Glutamatergic neuron (in vitro differentiated cells): ENCODE measurements around the gene GLYATL3. TPM values are rescaled to one million over a fixed set of nuclear protein-coding genes. Genes with fewer than 3 reads are reported as not detected.
A peak's percentile ranks its signal among the peaks of the same experiment; 100 is the strongest.

ENCODE experiments used
- DNase-seq: peaks from one replicate; pipeline ENCODE4 v3.0.0; 2022
- H3K27ac Mint-ChIP-seq: one replicate; pipeline ENCODE4 v1.8.0; 2020; ENCODE audit warnings: mild to moderate bottlenecking, mixed read lengths, inconsistent platforms; ENCODE audit not compliant: unreplicated experiment
- H3K27me3 Mint-ChIP-seq: one replicate; pipeline ENCODE4 v1.8.0; 2020; ENCODE audit warnings: mild to moderate bottlenecking, moderate library complexity, mixed read lengths, inconsistent platforms; ENCODE audit not compliant: unreplicated experiment
- H3K36me3 Mint-ChIP-seq: one replicate; pipeline ENCODE4 v1.8.0; 2020; ENCODE audit warnings: mild to moderate bottlenecking, mixed read lengths, inconsistent platforms; ENCODE audit not compliant: unreplicated experiment
- H3K4me1 Mint-ChIP-seq: one replicate; pipeline ENCODE4 v1.8.0; 2020; ENCODE audit warnings: mild to moderate bottlenecking, low read depth, mixed read lengths, inconsistent platforms; ENCODE audit not compliant: unreplicated experiment
- H3K4me3 Mint-ChIP-seq: one replicate; pipeline ENCODE4 v1.8.0; 2020; ENCODE audit warnings: mild to moderate bottlenecking, mixed read lengths, inconsistent platforms; ENCODE audit not compliant: unreplicated experiment
- H3K9me3 Mint-ChIP-seq: one replicate; pipeline ENCODE4 v1.8.0; 2020; ENCODE audit warnings: mild to moderate bottlenecking, moderate library complexity, mixed read lengths, inconsistent platforms; ENCODE audit not compliant: unreplicated experiment
- long read RNA-seq: library from polyadenylated mRNA; unstranded; transcript quantifications from one replicate; pipeline ENCODE4 v2.0.0, GENCODE V29; 2020; ENCODE audit not compliant: unreplicated experiment
- total RNA-seq: library from RNA; stranded (reverse); fragmentation: NEBNext Ultra II Directional; extraction: Animal tissue kit (Norgen Biotek cat#: 25700); gene quantifications from one replicate; pipeline ENCODE4 v1.2.1, GENCODE V29; 2021; ENCODE audit not compliant: unreplicated experiment
- TF ChIP-seq, protein P1 (sequence below): fragments of 200-600 bp; sonication (generic); IDR thresholded peaks from one replicate; pipeline ENCODE4 v1.5.0; 2021; ENCODE audit not compliant: partially characterized antibody, unreplicated experiment

The GLYATL3 gene
- not detected for total RNA-seq
- long read RNA-seq: 0 reads

DNA sequence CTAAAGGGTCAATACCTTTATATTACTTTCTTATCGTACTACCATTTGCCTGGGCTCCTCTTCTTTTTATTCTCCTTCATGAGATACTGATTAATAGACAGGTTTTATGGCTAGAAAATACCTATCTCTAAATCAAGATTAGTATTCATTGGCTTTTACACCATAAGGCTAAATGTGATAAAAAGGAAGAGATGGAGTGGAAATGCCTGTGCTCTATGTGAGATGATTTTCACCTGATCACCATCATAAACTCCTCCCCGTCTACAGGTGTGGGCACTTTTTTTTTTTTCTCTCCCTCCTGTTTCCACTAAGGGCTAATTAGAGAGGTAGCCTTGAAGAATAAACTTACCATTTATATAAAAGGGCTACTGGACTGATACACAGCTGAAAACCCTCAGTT lies at the start of gene GLYATL3:
Gene GLYATL3 (plus strand): TSS at position 301 of the 400 bp plus-strand sequence. CDS start 12,068 bp downstream, outside the sequence.
- no peaks in the 10 kb centered on the region for H3K36me3 Mint-ChIP-seq
- no peaks in the 10 kb centered on the region for H3K4me1 Mint-ChIP-seq
- no peaks in the 10 kb centered on the region for H3K9me3 Mint-ChIP-seq
- no peaks in the 10 kb centered on the region for H3K27me3 Mint-ChIP-seq
- H3K4me3 Mint-ChIP-seq: no peak within 1 kb of the TSS
- H3K27ac Mint-ChIP-seq: no peak within 1 kb of the TSS
- no peak for DNase-seq
- TF ChIP-seq, protein P1, sequence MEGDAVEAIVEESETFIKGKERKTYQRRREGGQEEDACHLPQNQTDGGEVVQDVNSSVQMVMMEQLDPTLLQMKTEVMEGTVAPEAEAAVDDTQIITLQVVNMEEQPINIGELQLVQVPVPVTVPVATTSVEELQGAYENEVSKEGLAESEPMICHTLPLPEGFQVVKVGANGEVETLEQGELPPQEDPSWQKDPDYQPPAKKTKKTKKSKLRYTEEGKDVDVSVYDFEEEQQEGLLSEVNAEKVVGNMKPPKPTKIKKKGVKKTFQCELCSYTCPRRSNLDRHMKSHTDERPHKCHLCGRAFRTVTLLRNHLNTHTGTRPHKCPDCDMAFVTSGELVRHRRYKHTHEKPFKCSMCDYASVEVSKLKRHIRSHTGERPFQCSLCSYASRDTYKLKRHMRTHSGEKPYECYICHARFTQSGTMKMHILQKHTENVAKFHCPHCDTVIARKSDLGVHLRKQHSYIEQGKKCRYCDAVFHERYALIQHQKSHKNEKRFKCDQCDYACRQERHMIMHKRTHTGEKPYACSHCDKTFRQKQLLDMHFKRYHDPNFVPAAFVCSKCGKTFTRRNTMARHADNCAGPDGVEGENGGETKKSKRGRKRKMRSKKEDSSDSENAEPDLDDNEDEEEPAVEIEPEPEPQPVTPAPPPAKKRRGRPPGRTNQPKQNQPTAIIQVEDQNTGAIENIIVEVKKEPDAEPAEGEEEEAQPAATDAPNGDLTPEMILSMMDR: no peak

DNA sequence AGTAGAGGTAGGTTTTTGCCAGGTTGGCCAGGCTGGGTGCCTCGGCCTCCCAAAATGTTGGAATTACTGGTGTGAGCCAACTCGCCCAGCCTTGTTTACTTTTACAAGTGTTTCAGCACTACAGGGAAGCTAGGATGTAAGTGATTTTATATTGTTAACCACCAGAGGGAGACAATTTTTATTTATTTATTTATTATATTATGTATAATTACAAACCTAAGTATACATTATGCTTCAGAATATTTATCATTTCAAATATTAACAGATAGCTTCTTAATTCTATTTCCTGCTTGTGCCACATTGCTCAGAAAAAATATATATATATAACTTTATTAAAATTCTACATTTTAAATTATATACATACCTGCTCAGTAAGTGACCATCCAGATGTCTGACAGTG lies 46.5 kb upstream of the GLYATL3 start:
- Mint-ChIP-seq H3K4me1 (no peaks in the 10 kb centered on the region), H3K36me3 (no peaks in the 10 kb centered on the region), H3K27ac (no peak overlapping the region), H3K9me3 (no peaks in the 10 kb centered on the region), H3K4me3 (no peak overlapping the region), H3K27me3 (peaks cover 2% of the 10 kb centered on the region)
- DNase-seq: no peak
- TF ChIP-seq, protein P1: peak; percentile 73

DNA sequence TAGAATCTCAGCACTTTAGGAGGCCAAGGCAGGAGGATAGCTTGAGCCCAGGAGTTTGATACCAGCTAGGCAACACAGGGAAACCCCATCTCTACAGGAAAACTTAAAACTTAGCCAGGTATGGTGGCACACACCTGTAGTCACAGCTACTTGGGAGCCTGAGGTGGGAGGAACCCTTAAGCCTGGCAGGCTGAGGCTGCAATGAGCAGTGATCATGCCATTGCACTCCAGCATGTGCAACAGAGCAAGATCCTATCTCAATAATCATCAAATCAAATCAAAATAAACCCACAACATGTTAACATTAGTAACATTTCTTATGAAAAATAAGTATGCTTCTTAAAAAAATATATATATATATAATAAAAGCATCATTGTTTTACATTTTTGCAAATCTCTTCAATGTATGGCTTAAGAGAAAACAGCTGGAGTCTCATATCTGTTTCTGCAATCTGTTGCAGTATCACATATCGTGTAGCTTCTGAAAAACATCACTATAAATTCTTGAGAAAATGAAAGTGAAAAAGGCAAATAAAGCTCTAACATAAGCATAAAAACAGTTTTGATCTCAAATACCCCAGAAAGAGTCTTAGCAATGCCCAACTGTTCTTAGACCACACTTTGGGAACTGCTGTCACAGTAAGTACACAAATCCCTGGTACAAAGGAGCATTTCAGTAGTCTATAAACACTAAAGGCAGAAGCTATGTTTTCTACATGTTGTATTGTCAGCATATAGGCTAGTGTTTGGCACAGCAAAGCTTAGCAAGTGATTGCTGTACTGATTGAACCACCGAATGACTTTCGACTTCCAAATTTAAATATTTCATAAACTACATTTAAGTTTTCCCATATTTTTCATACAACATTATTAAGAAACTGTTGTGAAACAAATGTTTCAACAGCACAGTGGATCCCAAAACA lies 44.7 kb upstream of the GLYATL3 start:
- no peaks in the 10 kb centered on the region for H3K4me1 Mint-ChIP-seq
- no peak for DNase-seq
- H3K27me3 Mint-ChIP-seq: peaks cover 2% of the 10 kb centered on the region
- H3K4me3 Mint-ChIP-seq: no peak overlapping the region
- no peak overlapping the region for H3K27ac Mint-ChIP-seq
- H3K9me3 Mint-ChIP-seq: no peaks in the 10 kb centered on the region
- TF ChIP-seq, protein P1: no peak
- no peaks in the 10 kb centered on the region for H3K36me3 Mint-ChIP-seq

DNA sequence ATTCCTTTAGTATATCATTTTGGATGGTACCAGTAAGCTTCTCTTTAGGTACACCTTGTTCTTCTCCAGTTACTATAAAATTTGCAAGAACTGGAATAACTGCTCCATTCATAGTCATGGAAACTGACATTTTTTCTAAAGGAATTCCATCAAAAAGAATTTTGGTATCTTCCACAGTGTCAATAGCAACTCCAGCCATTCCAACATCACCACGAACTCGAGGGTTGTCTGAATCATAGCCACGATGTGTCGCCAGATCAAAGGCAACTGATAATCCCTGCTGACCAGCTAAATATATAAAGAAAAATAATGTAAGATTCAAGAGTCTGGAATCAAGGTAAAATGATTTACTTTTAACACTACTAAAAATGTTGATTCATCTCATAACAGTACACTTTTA lies 42.0 kb upstream of the GLYATL3 start:
- H3K4me1 Mint-ChIP-seq: no peaks in the 10 kb centered on the region
- H3K4me3 Mint-ChIP-seq: no peak overlapping the region
- H3K9me3 Mint-ChIP-seq: no peaks in the 10 kb centered on the region
- TF ChIP-seq, protein P1: no peak
- H3K36me3 Mint-ChIP-seq: no peaks in the 10 kb centered on the region
- DNase-seq: no peak
- H3K27ac Mint-ChIP-seq: no peak overlapping the region
- peaks cover 2% of the 10 kb centered on the region for H3K27me3 Mint-ChIP-seq

DNA sequence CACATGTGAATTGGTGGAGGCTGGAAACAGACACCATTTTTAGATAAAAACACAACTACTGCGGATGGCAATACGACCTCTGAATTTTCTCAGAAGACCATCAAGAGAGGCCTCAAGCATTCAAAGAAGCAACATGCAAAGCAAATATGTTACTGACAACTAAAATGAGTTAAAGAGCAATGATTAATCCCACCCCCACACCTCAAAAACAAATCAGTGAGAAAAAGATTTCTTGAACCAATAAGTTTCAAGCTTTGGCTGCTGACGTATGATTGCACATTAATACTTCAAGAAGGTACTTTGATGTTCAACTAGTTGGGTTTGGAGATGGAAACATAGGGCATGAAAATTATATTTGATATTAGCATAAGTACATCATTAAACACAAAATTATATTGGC lies 37.7 kb upstream of the GLYATL3 start:
- H3K4me1 Mint-ChIP-seq: peaks cover 2% of the 10 kb centered on the region
- H3K27me3 Mint-ChIP-seq: no peaks in the 10 kb centered on the region
- H3K27ac Mint-ChIP-seq: no peak overlapping the region
- TF ChIP-seq, protein P1: no peak
- H3K4me3 Mint-ChIP-seq: peak overlapping the region; percentile 98
- peaks cover 2% of the 10 kb centered on the region for H3K9me3 Mint-ChIP-seq
- no peaks in the 10 kb centered on the region for H3K36me3 Mint-ChIP-seq
- DNase-seq: no peak
